HEK293T (cell line): Measurements from ENCODE around the gene ENO2.
"Not testable (repeated sequence)": the region's sequence is repeated elsewhere in the genome, so short reads cannot be mapped to it uniquely, and the experiment has no call there.

Experiments used
- CTCF ChIA-PET: fragments of 350-600 bp; formaldehyde crosslinking; extraction: SDS; loops from one replicate; lab custom pipeline; 2021; ENCODE audit warnings: antibody characterized with exemption, inconsistent platforms; lab: Yijun Ruan, JAX
- POLR2A ChIA-PET: fragments of 350-600 bp; formaldehyde crosslinking; extraction: SDS; loops from one replicate; lab custom pipeline; 2020; ENCODE audit warnings: antibody characterized with exemption, inconsistent platforms; lab: Yijun Ruan, JAX
- DNase-seq: peaks from one replicate; pipeline ENCODE4 v3.0.0; 2012; ENCODE audit warnings: mixed read lengths; ENCODE audit errors: extremely low spot score
- ARNT ChIP-seq: fragments of 450-650 bp; IDR thresholded peaks from 2 replicates; pipeline ENCODE4 v1.6.1; 2017; ENCODE audit warnings: mild to moderate bottlenecking
- BHLHE40 ChIP-seq: fragments of 450-650 bp; IDR thresholded peaks from 2 replicates; pipeline ENCODE4 v1.6.1; 2016; ENCODE audit warnings: mild to moderate bottlenecking, moderate library complexity, borderline replicate concordance
- CTBP1 ChIP-seq: fragments of 450-650 bp; IDR thresholded peaks from 2 replicates; pipeline ENCODE4 v1.6.1; 2016; ENCODE audit warnings: borderline replicate concordance
- ELF4 ChIP-seq: fragments of 450-650 bp; IDR thresholded peaks from 2 replicates; pipeline ENCODE4 v1.6.1; 2017; ENCODE audit warnings: antibody characterized with exemption
- FOXA1 ChIP-seq: fragments of 450-650 bp; IDR thresholded peaks from 2 replicates; pipeline ENCODE4 v1.6.1; 2016; ENCODE audit warnings: mild to moderate bottlenecking
- FOXK2 ChIP-seq: fragments of 450-650 bp; IDR thresholded peaks from 2 replicates; pipeline ENCODE4 v1.6.1; 2016; ENCODE audit warnings: mild to moderate bottlenecking
- FOXM1 ChIP-seq: fragments of 450-650 bp; IDR thresholded peaks from 2 replicates; pipeline ENCODE4 v1.6.1; 2017; ENCODE audit warnings: mild to moderate bottlenecking, borderline replicate concordance
- HDGF ChIP-seq: fragments of 450-650 bp; IDR thresholded peaks from 2 replicates; pipeline ENCODE4 v1.6.1; 2017; ENCODE audit warnings: antibody characterized with exemption, borderline replicate concordance
- L3MBTL2 ChIP-seq: fragments of 450-650 bp; conservative IDR thresholded peaks from 2 replicates; pipeline ENCODE4 v1.6.1; 2016; ENCODE audit warnings: mild to moderate bottlenecking
- LEF1 ChIP-seq: fragments of 450-650 bp; IDR thresholded peaks from 2 replicates; pipeline ENCODE4 v1.6.1; 2017; ENCODE audit warnings: mild to moderate bottlenecking, borderline replicate concordance
- NFRKB ChIP-seq: fragments of 450-650 bp; IDR thresholded peaks from 2 replicates; pipeline ENCODE4 v1.6.1; 2016; ENCODE audit warnings: mild to moderate bottlenecking, moderate library complexity
- SP1 ChIP-seq: fragments of 450-650 bp; IDR thresholded peaks from 2 replicates; pipeline ENCODE4 v1.6.1; 2017
- SUZ12 ChIP-seq: fragments of 450-650 bp; IDR thresholded peaks from 2 replicates; pipeline ENCODE4 v1.6.1; 2016; ENCODE audit warnings: mild to moderate bottlenecking
- TARDBP ChIP-seq: fragments of 450-650 bp; IDR thresholded peaks from 2 replicates; pipeline ENCODE4 v1.6.1; 2016
- ZNF384 ChIP-seq: fragments of 450-650 bp; IDR thresholded peaks from 2 replicates; pipeline ENCODE4 v1.6.1; 2016
- TF ChIP-seq, protein P1 (sequence below): fragments of 450-650 bp; IDR thresholded peaks from 2 replicates; pipeline ENCODE4 v1.6.1; 2016

Gene ENO2

GRCh38 chr12:6873094-6874014, 41.0 kb upstream of the ENO2 start, which contains the start of gene SPSB2:
SPSB2 (minus strand) TSS chr12:6873303; CDS start chr12:6872901, 402 bp downstream.
- TF ChIP-seq NFRKB, result peak; percentile 60; the same call in 1 of the 2 replicates
- no peak for TF ChIP-seq ELF4
- no peak for TF ChIP-seq ZNF384
- peak; percentile 96 for DNase-seq
- ChIA-PET POLR2A (interaction anchor here (0.7 to 12.4 kb wide), 24 partner anchors 9 to 240 kb away, joined by 3 to 214 read pairs (median 8); partner anchors contain the start of genes C12orf57, CDCA3, COPS7A and ENO2), CTCF (interaction anchor here (0.5 to 2.8 kb wide), 26 partner anchors 8 to 1204 kb away, joined by 3 to 28 read pairs (median 4); partner anchors contain the start of genes CDCA3, COPS7A, MLF2 and USP5)

GRCh38 chr12:6874015-6874368, 40.4 kb upstream of the ENO2 start:
- DNase-seq, result not testable (repeated sequence)
- ChIA-PET POLR2A (interaction anchor here (3.2 to 12.4 kb wide), 3 partner anchors 17 to 70 kb away, joined by 55 to 214 read pairs (median 63); partner anchors contain the start of genes C12orf57, CDCA3, RNU7-1 and USP5), CTCF (interaction anchor here (0.6 to 2.2 kb wide), 3 partner anchors 17 to 1204 kb away, joined by 3 to 28 read pairs (median 4); partner anchors contain the start of genes CDCA3 and USP5)

DNA sequence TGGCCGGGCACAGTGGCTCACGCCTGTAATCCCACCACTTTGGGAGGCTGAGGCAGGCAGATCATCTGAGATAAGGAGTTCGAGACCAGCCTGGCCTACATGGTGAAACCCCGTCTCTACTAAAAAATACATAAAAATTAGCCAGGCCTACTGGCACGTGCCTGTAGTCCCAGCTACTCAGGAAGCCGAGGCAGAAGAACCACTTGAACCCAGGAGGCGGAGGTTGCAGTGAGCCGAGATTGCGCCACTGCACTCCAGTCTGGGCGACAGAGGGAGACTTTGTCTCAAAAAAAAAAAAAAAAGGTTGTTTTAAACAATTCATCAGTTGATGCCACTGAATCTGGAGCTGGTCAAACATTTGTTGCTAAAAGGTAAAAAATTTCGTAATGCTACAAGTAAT, 34.6 kb upstream of the ENO2 start:
- POLR2A ChIA-PET, result interaction anchor here (0.6 to 1.7 kb wide), 4 partner anchors 9 to 85 kb away, joined by 3 to 8 read pairs (median 3); partner anchors contain the start of genes CDCA3 and USP5
- CTCF ChIA-PET, result interaction anchor here (3.3 kb wide), 1 partner anchor 7 kb away, joined by 14 read pairs; the partner anchor contains the start of gene SPSB2
- not testable (repeated sequence) for DNase-seq

DNA sequence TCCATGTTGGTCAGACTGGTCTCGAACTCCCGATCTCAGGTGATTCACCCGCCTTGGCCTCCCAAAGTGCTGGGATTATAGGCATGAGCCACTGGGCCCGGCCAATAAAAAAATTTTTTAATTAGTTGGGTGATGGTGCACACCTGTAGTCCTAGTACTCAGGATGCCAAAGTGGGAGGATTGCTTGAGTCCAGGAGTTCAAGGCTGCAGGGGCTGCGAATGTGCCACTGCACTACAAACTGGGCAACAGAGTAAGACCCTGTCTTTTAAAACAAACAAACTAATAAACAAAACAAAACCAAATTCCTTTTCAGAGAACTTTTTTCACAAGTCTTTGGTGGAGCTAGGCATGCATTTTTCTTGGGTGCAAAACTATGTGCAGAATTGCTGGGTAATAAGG, 31.1 kb upstream of the ENO2 start:
- no peak for TF ChIP-seq LEF1
- no peak for TF ChIP-seq HDGF
- TF ChIP-seq TARDBP, result no peak
- no peak for TF ChIP-seq FOXK2
- TF ChIP-seq FOXA1, result no peak
- no peak for TF ChIP-seq L3MBTL2
- TF ChIP-seq CTBP1, result no peak
- no peak for TF ChIP-seq NFRKB
- TF ChIP-seq BHLHE40, result no peak
- TF ChIP-seq ZNF384, result no peak
- TF ChIP-seq FOXM1, result no peak
- TF ChIP-seq ARNT, result no peak
- no peak for TF ChIP-seq SUZ12
- TF ChIP-seq ELF4, result no peak
- TF ChIP-seq SP1, result no peak
- TF ChIP-seq, protein P1, sequence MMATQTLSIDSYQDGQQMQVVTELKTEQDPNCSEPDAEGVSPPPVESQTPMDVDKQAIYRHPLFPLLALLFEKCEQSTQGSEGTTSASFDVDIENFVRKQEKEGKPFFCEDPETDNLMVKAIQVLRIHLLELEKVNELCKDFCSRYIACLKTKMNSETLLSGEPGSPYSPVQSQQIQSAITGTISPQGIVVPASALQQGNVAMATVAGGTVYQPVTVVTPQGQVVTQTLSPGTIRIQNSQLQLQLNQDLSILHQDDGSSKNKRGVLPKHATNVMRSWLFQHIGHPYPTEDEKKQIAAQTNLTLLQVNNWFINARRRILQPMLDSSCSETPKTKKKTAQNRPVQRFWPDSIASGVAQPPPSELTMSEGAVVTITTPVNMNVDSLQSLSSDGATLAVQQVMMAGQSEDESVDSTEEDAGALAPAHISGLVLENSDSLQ, result no peak
- DNase-seq, result no peak
- CTCF ChIA-PET, result interaction anchor here (1.6 to 3.3 kb wide), 2 partner anchors 10 to 13 kb away, joined by 6 to 14 read pairs; partner anchors contain the start of gene SPSB2
- POLR2A ChIA-PET, result interaction anchor here (3.4 kb wide), 1 partner anchor 8 kb away, joined by 23 read pairs; no protein-coding TSS in a partner anchor

- TF ChIP-seq CTBP1 (no peak), ZNF384 (no peak), HDGF (no peak)
- TF ChIP-seq, protein P1, result no peak
- POLR2A ChIA-PET, result interaction anchor here (1.0 to 3.4 kb wide), 2 partner anchors 8 to 31 kb away, joined by 3 to 23 read pairs; no protein-coding TSS in a partner anchor
- CTCF ChIA-PET, result no interaction called here
- DNase-seq, result no peak
Observed at GRCh38 chr12:6883683-6884082, 30.7 kb upstream of the ENO2 start.

- no peak for DNase-seq
- POLR2A ChIA-PET, result interaction anchor here (1.0 to 1.3 kb wide), 2 partner anchors 12 to 32 kb away, joined by 3 to 4 read pairs; partner anchors contain the start of gene SPSB2
- CTCF ChIA-PET, result interaction anchor here (0.6 kb wide), 1 partner anchor 221 kb away, joined by 3 read pairs; no protein-coding TSS in a partner anchor
- TF ChIP-seq LEF1 (no peak), ARNT (no peak), FOXA1 (no peak), CTBP1 (no peak), SP1 (no peak), L3MBTL2 (no peak), TARDBP (no peak), SUZ12 (no peak), ELF4 (no peak), FOXM1 (no peak), FOXK2 (no peak), NFRKB (no peak), ZNF384 (no peak), HDGF (no peak), BHLHE40 (no peak)
- TF ChIP-seq, protein P1, result no peak
Observed at GRCh38 chr12:6884539-6884938, 29.8 kb upstream of the ENO2 start.

GRCh38 chr12:6886206-6886999, 28.0 kb upstream of the ENO2 start:
- CTCF ChIA-PET, DNase-seq: not testable (repeated sequence)
- POLR2A ChIA-PET, result interaction anchor here (0.8 to 1.0 kb wide), 2 partner anchors 13 to 14 kb away, joined by 3 read pairs; partner anchors contain the start of gene SPSB2
